Hematopoietic multipotent progenitor cell (in vitro differentiated cells): Measurements from ENCODE around the gene ACSM6. TPM values are rescaled to one million over a fixed set of nuclear protein-coding genes. Genes with fewer than 3 reads are reported as not detected.
"Not testable (repeated sequence)": the region's sequence is repeated elsewhere in the genome, so short reads cannot be mapped to it uniquely, and the experiment has no call there.

Experiments
- DNase-seq, 3 donors: peaks; one replicate each; pipeline ENCODE4 v3.0.0-alpha.2; 2011 to 2015; ENCODE audit warnings: low read depth in 2 of 3, low spot score in 2 of 3
- total RNA-seq: library from RNA; depleted of rRNA; stranded (reverse); fragments of >200 nt; gene quantifications from one replicate; pipeline ENCODE4 v1.2.3, GENCODE V29; 2012

Gene ACSM6, protein sequence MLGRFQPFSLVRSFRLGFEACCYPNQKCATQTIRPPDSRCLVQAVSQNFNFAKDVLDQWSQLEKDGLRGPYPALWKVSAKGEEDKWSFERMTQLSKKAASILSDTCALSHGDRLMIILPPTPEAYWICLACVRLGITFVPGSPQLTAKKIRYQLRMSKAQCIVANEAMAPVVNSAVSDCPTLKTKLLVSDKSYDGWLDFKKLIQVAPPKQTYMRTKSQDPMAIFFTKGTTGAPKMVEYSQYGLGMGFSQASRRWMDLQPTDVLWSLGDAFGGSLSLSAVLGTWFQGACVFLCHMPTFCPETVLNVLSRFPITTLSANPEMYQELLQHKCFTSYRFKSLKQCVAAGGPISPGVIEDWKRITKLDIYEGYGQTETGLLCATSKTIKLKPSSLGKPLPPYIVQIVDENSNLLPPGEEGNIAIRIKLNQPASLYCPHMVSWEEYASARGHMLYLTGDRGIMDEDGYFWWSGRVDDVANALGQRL
- not detected for total RNA-seq

DNA sequence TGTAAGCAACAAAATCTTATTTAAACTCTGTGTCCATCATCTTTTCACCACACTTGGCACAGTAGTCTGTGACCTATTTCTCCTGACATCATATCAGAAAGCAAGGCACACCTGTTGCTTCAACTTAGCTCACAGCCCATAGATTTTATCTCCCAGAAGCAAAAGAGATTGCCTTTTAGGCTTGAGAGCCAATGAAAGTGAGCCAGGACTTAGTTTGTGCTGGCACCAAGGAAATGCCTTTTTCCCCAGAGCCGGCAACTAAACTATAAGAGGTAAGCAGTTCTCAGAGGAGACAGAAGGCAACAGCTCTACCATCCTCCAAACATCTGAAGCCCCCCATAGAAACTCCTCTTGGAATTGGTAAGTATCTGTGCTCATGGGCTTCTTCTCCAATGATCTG is at the start of gene ACSM6:
Gene ACSM6 (plus strand): TSS at position 295 of the 400 bp plus-strand sequence. CDS start 248 bp downstream, outside the sequence.
- no peak for DNase-seq

GRCh38 chr10:95168694-95169093 is 25.3 kb upstream of the ACSM6 start:
- DNase-seq = no peak

DNA sequence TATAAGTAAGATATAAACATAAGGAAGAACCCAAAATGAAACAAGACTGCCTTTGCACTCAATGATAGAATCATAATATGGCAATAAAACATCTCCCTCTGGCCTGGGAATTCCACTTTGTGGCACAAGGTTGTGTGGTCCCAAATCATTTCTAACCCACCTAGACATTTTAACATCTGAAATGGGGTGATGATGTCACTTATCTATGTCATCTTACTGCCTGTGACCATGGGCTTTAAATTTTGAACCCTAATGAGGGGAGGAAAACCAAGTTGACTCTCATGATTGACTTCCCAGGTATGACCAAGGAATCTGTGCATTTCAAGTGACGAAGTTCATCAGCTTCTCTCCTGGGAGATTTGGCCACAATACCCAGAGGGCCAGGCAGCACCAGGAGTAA is 24.5 kb upstream of the ACSM6 start:
- no peak for DNase-seq

GRCh38 chr10:95170790-95171189 is 23.2 kb upstream of the ACSM6 start:
- DNase-seq = no peak

DNA sequence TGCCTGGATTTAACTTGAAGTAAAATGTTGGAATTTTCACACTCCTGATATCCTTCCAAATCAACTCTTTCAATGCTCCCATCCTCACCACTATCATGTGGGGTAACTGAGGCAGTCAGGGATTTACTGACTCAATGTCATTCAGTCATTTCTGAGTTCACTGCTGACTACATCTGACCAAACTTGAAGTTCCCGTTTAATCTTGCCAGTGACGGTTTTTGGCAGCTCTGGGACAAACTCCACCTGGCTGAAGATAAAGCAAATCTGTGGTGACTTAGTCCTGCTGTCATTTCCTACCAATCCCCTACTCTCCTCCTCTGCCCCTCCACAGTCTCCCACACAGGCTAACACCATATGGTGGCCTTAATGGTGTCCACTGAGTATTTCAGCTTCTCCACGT is 22.7 kb upstream of the ACSM6 start:
- no peak for DNase-seq

- DNase-seq = no peak
Measured at GRCh38 chr10:95172851-95173250, 21.2 kb upstream of the ACSM6 start.

DNA sequence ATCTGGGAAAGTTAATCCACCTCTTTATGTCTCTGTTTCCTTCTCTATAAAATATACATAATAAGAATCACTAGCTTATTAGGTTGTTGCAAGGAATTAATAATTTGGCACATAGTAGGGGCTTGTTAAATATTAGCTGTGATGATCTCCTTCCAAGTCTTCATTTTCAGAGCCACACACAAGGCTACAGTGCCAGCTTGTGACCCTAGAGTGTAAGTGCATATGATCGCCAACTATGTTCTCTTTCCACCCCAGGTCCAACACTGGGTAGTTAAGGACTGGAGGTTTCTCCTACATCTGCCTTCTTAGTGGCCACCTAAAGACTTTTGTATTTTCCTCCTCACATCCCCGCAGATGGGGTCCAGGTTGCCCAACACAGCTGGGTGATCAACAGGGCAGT is 17.9 kb upstream of the ACSM6 start:
- DNase-seq = no peak

DNA sequence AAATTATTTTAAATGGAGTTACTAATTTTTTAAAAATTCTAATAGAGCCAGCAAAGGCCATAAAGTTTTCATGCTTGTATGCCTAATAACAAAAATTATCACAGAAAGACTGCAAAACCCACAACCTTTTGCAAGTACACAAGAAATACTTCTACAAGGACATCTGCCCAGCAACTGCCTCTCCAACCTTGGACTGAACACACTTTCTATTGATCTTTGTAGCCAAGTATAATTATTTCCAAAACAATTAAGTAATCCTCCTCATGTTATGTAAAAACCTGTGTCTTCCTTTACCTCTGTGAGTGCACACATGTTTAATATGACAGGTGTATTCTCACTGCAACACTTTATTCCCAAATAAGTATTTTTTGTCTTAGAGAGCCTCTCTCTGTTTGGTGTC is 16.6 kb upstream of the ACSM6 start:
- no peak for DNase-seq

- DNase-seq = no peak
Measured at GRCh38 chr10:95178266-95178665, 15.8 kb upstream of the ACSM6 start.

DNA sequence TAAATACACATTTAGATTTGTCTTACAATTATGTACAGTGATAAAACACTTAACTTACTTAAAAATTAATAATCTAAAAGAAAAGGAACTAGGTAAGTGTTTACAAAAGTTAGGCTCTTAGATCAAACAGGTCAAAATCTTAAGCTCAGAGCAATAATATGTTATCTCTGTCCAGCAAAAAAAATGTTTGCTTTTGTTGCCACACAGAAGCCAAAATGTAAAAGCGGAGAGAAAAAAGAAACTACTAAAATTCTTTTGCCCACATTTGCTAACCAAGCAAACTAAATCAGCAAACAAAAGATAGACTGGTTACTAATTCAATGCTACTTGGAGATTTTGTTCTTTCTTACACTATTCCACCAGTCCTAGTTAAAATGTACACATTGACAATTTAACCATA is 15.2 kb upstream of the ACSM6 start:
- no peak for DNase-seq

DNA sequence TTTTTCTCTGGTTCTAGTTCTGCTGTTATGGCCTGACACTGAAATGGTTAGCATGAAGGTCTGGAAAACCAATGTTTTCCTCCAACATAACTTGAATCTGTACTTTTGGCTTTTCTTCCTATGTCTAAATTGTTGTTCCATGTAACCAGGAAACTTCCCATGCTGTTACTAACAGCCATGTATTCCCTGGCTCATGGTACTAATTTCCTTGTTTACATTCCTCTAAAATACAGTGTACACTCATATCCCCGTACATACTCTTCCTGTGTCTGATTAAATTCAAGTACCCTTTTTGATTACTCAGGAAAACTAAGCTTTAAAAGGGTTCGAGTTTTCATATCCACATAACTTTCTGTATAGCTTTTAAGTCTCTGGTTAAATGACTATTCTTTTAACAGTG is 12.3 kb upstream of the ACSM6 start:
- DNase-seq = no peak

- peak in 2 of 3 donors; percentile 87 for DNase-seq
Measured at GRCh38 chr10:95183271-95184230, 10.5 kb upstream of the ACSM6 start.

- DNase-seq = no peak
Measured at GRCh38 chr10:95187617-95188016, 6.4 kb upstream of the ACSM6 start.

- no peak for DNase-seq
Measured at GRCh38 chr10:95188593-95188992, 5.4 kb upstream of the ACSM6 start.

- no peak for DNase-seq
Measured at GRCh38 chr10:95196046-95196445, 2.0 kb downstream of the ACSM6 start.

GRCh38 chr10:95201736-95202135 is 7.7 kb downstream of the ACSM6 start:
- DNase-seq = no peak

DNA sequence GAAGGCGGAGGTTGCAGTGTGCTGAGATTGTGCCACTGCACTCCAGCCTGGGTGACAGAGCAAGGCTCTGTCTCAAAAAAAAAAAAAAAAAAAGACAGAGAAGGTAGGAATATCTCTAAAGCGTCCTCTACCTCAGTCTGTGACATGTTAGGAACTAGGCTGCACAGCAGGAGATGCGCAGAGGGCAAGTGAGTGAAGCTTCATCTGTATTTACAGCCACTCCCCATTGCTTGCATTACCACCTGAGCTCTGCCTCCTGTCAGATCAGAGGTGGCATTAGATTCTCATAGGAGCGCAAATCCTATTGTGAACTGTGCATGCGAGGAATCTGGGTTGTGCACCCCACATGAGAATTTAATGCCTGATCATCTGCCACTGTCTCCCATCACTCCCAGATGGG is 8.8 kb downstream of the ACSM6 start:
- DNase-seq = not testable (repeated sequence)

DNA sequence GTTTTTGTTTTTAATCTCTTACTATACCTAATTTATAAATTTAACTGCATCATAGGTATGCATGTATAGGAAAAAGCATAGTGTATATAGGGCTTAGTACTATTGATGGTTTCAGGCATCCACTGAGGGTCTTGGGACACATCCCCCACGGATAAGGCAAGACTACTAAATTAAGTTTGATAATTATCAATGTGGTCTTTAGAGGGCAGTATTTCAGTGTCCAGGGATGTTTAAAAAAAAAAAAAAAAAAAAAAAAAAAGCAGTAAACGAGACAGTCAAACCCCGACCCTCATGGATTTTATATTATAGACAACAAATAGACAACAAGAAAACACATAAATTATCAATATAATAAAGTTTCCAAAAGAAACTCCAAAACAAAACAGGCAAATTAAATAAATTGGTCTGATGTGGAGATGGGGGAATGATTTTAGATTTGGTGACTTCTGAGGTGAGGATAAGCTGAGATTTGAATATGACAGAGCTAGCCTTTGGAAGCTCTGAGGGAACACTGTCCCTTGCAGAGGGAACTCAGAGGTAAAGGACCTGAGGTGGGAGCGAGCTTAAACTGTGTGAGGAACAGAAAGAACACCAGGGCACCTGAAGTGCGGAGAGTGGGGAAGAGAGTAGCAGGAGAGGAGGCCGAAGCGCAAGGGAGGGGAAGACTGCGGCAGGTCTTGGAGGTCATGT is 14.8 kb downstream of the ACSM6 start:
- DNase-seq = peak in 1 of 3 donors; percentile 26

GRCh38 chr10:95209509-95210127 is 15.6 kb downstream of the ACSM6 start:
- DNase-seq = no peak

- DNase-seq = no peak
Measured at GRCh38 chr10:95211606-95212279, 17.7 kb downstream of the ACSM6 start.
